Right atrium auricular region (tissue), 2 donors: ENCODE data around the gene NHLRC4. TPM values are rescaled to one million over a fixed set of nuclear protein-coding genes. Genes with fewer than 3 reads are reported as not detected.

Experiments used
- DNase-seq: peaks from one replicate; pipeline ENCODE4 v3.0.0-alpha.2; 2019; ENCODE audit warnings: low spot score
- H3K27ac ChIP-seq, 2 donors: fragments of 200-600 bp; sonication (generic); 1 replicate in 1 of 2; 2 replicates in 1 of 2; pipeline ENCODE4 v1.5.1; 2016 to 2019
- H3K27me3 ChIP-seq, 2 donors: fragments of 200-600 bp; sonication (generic); one replicate each; pipeline versions ENCODE4 v1.5.1 to v1.6.0; 2017 to 2019
- H3K36me3 ChIP-seq: fragments of 200-600 bp; sonication (generic); one replicate; pipeline ENCODE4 v1.5.1; 2016
- H3K4me1 ChIP-seq, 2 donors: fragments of 200-600 bp; sonication (generic); one replicate each; pipeline versions ENCODE4 v1.5.1 to v1.6.0; 2017 to 2019
- H3K4me3 ChIP-seq, 2 donors: fragments of 200-600 bp; sonication (generic); 1 replicate in 1 of 2; 2 replicates in 1 of 2; pipeline ENCODE4 v1.5.1; 2017 to 2019; ENCODE audit warnings: mild to moderate bottlenecking in 1 of 2, moderate library complexity in 1 of 2
- H3K9me3 ChIP-seq, 2 donors: fragments of 200-600 bp; sonication (generic); one replicate each; pipeline ENCODE4 v1.5.1; 2019
- CTCF ChIP-seq, 2 donors: fragments of 200-600 bp; sonication (generic); IDR thresholded peaks; one replicate each; pipeline ENCODE4 v1.5.1; 2019; ENCODE audit warnings: antibody characterized with exemption in 2 of 2
- total RNA-seq, 2 donors: library from RNA; depleted of rRNA; stranded (reverse); fragments of >200 nt; gene quantifications; one replicate each; pipeline ENCODE4 v1.1.0, GENCODE V29; 2016

Gene NHLRC4
- total RNA-seq, 2 donors from 2014 or later, result 0.43 to 0.74 TPM

- no peak overlapping the region for H3K4me3 ChIP-seq
- DNase-seq, result no peak
- H3K27ac ChIP-seq, result no peak overlapping the region
- H3K9me3 ChIP-seq, result no peaks in the 10 kb centered on the region
- H3K4me1 ChIP-seq, result peaks cover 0 to 9% of the 10 kb centered on the region in 2 donors
- no peaks in the 10 kb centered on the region for H3K27me3 ChIP-seq
- no peak for TF ChIP-seq CTCF (IDR thresholded peaks at IDR 0.05)
- H3K36me3 ChIP-seq, result no peaks in the 10 kb centered on the region
These were observed 7.4 kb downstream of the NHLRC4 start for GRCh38 chr16:574021-574760.

GRCh38 chr16:575354-576196 is 8.8 kb downstream of the NHLRC4 start:
- Histone ChIP-seq H3K27me3 (no peaks in the 10 kb centered on the region), H3K36me3 (no peaks in the 10 kb centered on the region), H3K27ac (no peak overlapping the region), H3K4me1 (peaks cover 0 to 3% of the 10 kb centered on the region in 2 donors), H3K9me3 (no peaks in the 10 kb centered on the region), H3K4me3 (no peak overlapping the region)
- no peak for TF ChIP-seq CTCF (IDR thresholded peaks at IDR 0.05)
- no peak for DNase-seq

GRCh38 chr16:576197-576822 is 9.5 kb downstream of the NHLRC4 start:
- Histone ChIP-seq H3K4me3 (no peak overlapping the region), H3K9me3 (no peaks in the 10 kb centered on the region), H3K4me1 (no peaks in the 10 kb centered on the region), H3K36me3 (no peaks in the 10 kb centered on the region), H3K27ac (no peak overlapping the region), H3K27me3 (no peaks in the 10 kb centered on the region)
- no peak for TF ChIP-seq CTCF (IDR thresholded peaks at IDR 0.05)
- no peak for DNase-seq

GRCh38 chr16:576823-577201 is 10.0 kb downstream of the NHLRC4 start:
- Histone ChIP-seq H3K4me3 (no peak overlapping the region), H3K9me3 (no peaks in the 10 kb centered on the region), H3K4me1 (no peaks in the 10 kb centered on the region), H3K27me3 (no peaks in the 10 kb centered on the region), H3K36me3 (no peaks in the 10 kb centered on the region), H3K27ac (no peak overlapping the region)
- no peak for TF ChIP-seq CTCF (IDR thresholded peaks at IDR 0.05)
- no peak for DNase-seq

GRCh38 chr16:577796-578195 is 11.0 kb downstream of the NHLRC4 start:
- H3K27ac ChIP-seq, result no peak overlapping the region
- H3K27me3 ChIP-seq, result no peaks in the 10 kb centered on the region
- H3K4me1 ChIP-seq, result no peaks in the 10 kb centered on the region
- DNase-seq, result no peak
- H3K4me3 ChIP-seq, result no peak overlapping the region
- H3K36me3 ChIP-seq, result no peaks in the 10 kb centered on the region
- H3K9me3 ChIP-seq, result no peaks in the 10 kb centered on the region
- no peak for TF ChIP-seq CTCF (IDR thresholded peaks at IDR 0.05)
